ENCODE data around the gene MUCL3.
"Not testable (repeated sequence)": the region's sequence is repeated elsewhere in the genome, so short reads cannot be mapped to it uniquely, and the experiment has no call there.

The MUCL3 gene

GRCh38 chr6:30944051-30944450 lies 3.3 kb downstream of the MUCL3 start:
- no peak for DNase-seq (ENCODE audit: low read depth in 2 of 2)

DNA sequence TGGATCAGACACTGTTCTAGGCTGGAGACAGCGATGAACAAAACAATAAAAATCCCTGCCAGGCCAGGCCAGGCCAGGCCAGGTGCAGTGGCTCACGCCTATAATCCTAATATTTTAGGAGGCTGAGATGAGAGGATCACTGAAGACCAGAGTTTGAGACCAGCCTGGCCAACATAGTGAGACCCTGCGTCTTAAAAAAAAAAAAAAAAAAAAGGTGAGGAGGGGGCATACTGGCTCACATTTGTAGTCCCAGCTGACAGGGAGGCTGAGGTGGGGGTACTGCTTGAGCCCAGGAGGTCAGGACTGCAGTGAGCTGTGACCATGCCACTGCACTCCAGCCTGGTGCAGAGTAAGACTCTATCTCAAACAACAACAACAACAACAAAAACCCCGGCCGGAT lies 4.5 kb downstream of the MUCL3 start:
- DNase-seq (ENCODE audit: low read depth in 2 of 2): no peak

DNA sequence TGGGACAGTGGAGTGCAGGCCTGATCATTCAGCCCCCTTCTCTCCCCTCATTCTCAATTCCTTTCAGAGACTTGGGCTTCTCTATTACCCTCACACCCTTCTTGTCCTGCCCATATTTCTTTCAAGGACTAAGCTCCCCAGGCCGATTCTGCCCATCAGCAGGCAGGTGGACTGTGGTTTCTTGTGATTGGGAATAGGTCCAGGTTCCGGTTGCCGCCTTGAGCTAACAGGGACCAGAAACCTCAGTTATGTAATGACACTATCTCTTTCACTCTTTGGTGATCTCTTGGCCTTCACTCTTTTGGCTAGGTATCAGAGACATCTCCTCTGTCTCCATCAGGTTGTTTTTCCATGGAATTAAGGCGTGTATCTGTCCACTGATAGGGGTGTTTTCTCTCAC lies 6.5 kb downstream of the MUCL3 start:
- DNase-seq (ENCODE audit: low read depth in 2 of 2): no peak

DNA sequence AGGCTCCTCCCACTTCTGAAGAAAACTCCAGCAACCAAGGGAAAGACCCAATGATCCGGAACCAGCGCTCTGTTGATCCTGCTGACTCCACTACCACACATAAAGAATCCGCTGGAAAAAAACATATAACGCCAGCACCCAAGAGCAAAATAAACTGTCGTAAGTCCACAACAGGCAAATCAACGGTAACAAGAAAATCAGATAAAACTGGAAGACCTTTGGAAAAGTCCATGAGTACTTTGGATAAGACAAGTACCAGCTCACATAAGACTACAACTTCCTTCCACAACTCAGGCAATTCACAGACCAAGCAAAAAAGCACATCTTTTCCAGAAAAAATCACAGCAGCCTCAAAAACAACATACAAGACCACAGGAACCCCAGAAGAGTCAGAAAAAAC lies 8.0 kb downstream of the MUCL3 start:
- no peak for DNase-seq (ENCODE audit: low read depth in 2 of 2)

DNA sequence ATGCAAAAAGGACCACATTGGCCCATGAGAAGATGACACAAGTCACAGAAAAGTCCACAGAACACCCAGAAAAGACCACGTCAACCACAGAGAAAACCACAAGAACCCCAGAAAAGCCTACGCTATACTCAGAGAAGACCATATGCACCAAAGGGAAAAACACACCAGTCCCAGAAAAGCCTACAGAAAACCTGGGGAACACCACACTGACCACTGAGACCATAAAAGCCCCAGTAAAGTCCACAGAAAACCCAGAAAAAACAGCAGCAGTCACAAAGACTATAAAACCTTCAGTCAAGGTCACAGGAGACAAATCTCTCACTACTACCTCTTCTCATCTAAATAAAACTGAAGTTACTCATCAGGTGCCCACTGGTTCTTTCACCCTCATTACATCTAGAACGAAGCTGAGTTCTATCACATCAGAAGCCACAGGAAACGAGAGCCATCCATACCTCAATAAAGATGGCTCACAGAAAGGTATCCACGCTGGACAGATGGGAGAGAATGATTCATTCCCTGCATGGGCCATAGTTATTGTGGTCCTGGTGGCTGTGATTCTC lies 11.2 kb downstream of the MUCL3 start:
- no peak for DNase-seq (ENCODE audit: low read depth in 2 of 2)

- no peak for DNase-seq (ENCODE audit: low read depth in 2 of 2)
These were observed 14.0 kb downstream of the MUCL3 start for GRCh38 chr6:30954631-30955366.

- DNase-seq (ENCODE audit: low read depth in 2 of 2): peak; percentile 47 to 49
These were observed 14.7 kb downstream of the MUCL3 start for GRCh38 chr6:30955367-30956042.

- DNase-seq (ENCODE audit: low read depth in 2 of 2): no peak
These were observed 16.9 kb downstream of the MUCL3 start for GRCh38 chr6:30957716-30958115.

DNA sequence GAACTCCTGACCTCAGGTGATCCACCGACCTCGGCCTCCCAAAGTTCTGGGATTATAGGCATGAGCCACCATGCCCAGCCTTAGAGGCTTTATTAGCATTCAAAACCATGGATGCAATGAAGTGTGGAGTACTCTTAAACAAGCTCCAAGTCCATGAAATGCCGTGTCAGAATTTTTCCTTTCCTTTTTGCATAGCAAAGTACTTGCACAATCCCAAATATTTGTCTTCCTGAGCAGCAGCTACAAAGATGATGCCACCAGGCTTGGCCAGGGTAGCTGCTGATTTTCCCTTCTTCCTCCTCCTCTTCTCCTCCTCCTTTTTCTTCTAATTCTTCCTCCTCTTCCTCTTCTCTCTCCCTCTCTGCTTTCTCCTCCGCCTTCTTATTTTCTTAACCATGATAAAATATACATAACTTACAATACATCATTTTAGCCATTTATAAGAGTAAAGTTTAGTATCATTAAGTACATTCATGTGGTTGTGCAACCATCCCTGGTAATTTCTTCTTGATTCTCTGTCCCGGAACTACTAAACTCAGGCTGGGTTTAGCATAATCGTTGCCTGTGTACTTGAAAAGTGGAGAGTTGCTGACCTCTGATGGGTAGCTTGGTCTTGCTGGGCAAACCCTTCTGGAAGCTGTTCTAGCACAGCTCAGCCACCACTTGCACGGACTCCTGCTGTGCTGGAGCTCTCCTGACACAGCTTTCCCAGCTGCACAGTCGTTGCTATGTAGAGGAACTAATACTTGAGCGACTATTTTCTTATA lies 20.3 kb downstream of the MUCL3 start:
- no peak for DNase-seq (ENCODE audit: low read depth in 2 of 2)

GRCh38 chr6:30962716-30963115 lies 21.9 kb downstream of the MUCL3 start:
- no peak for DNase-seq (ENCODE audit: low read depth in 2 of 2)

DNA sequence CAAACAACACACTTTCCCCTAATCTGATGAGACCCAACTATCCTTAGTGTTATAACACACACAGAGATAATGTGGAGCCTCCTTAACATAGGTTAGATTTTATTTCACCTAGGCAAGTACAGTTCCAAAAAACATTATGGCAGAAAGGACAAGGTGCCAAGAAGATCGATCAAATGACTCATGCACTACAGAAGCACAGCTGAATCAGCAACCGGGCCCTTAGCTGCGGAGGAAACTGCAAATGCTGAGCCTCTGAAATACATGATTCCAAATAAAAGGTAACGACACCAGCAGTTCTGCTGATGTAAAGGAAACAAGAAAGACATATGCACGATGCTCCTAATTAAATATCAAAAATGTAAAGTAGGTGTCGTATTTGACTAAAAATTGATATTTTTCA lies 22.9 kb downstream of the MUCL3 start:
- no peak for DNase-seq (ENCODE audit: low read depth in 2 of 2)

DNA sequence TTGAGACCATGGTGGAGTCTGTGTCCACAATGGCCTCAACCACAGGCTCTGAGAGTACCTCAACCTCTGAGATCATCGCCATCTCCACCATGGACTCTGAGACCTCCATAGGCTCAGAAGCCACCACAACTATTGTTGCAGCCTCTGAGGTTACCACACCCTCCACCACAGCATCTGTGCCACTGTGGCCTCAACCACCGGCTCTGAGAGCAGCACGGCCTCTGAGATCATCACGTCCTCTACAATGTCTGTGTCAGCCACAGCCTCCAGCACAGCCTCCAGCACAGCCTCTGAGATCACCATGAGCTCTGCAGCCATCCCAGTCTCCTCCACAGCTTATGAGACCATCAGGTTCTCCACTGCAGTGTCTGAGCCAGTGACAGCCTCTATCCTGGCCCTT lies 23.3 kb downstream of the MUCL3 start:
- DNase-seq (ENCODE audit: low read depth in 2 of 2): no peak

- DNase-seq (ENCODE audit: low read depth in 2 of 2): no peak
These were observed 24.4 kb downstream of the MUCL3 start for GRCh38 chr6:30965140-30965601.

DNA sequence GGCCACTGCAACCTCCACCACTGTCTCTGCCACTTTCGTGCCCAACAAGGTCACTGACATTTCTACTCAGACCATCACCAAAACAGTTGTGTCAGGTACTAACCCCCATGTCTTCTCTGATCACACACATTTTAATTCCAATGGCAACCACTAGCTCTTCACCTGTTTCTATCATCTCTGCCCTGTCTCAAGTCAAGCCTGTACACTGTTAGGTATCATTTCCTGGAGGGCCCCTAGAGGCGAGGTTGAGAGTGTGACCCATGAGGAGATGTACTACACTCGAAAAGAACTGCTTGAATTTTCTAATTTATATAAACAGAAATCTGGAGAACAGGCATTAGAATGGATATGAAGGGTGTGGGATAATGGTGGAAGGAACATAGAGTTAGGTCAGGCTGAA lies 25.4 kb downstream of the MUCL3 start:
- DNase-seq (ENCODE audit: low read depth in 2 of 2): no peak

GRCh38 chr6:30969171-30969570 lies 28.4 kb downstream of the MUCL3 start:
- not testable (repeated sequence) for DNase-seq (ENCODE audit: low read depth in 2 of 2)

DNA sequence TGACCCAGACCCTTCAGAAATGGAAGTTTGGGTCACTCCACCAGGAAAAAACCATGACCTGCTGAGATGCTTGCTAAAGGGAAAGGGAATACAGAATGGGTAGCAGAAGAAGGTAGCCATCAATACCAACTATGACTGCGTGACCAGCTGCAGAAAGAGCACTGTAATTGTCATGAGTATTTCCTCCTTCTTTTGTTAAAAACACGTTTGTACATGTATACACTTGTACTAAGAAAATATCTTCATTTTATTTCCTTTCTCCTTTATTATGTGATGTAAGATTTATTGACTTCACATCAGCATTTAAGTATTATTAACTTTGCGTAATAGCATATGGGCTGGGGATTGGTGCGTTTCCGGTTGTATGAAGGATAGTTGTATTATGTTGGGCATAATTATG lies 30.2 kb downstream of the MUCL3 start:
- DNase-seq (ENCODE audit: low read depth in 2 of 2): no peak

DNA sequence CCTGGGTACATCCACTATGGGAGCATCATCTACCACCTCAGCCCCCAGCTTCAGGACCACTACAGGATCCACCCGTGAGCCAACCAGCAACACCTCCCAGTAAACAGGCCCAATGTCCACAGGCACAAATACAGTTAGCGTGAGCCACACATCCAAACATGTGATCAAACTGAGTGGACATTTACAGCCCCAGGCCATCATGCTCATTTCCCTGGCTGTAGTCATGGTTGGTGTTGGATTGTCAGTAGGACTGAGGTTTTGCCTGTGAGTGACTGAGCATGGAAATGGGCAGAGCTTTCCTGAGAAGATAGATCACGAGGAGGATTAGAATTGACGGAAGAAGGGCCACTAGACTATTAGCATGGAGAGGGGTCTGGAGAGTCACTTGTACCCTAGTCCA lies 32.0 kb downstream of the MUCL3 start:
- no peak for DNase-seq (ENCODE audit: low read depth in 2 of 2)

GRCh38 chr6:30974490-30975252 lies 33.9 kb downstream of the MUCL3 start:
- no peak for DNase-seq (ENCODE audit: low read depth in 2 of 2)

DNA sequence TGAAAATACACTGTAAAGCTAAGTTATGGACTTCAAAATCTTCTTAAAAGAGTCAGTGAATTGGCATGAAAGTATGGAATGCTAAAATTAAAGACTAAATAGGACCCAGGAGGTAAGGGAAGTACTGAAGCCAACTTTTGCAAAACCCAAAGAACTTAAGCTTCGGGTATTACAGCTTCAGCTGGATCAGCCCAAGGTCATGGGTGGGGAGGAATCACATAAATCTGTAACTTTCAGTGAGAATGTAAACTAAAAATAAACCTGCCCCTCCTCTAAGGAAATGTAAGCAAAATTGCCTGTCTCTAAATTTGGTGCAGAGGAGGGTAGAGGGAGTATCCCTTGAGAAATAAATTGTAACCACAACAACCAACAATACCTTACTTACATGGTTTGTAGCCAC lies 38.4 kb downstream of the MUCL3 start:
- no peak for DNase-seq (ENCODE audit: low read depth in 2 of 2)

DNA sequence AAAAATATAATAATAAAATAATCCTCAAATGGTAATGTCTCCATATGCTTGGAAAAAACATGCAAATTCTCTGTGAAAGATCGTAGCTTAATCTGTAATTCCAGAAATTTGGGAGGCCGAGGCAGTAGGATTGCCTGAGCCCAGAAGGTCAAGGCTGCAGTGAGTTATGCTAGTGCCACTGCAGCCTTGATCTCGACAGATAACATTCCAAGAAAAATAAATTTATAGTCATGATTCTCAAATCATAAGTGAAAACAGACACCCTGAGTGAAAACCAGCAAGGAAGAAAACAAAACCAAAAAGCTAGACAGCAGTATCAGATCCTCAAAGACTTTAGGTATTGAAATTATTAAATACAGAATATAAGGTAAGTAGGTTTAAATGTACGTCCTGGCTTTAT lies 38.9 kb downstream of the MUCL3 start:
- DNase-seq (ENCODE audit: low read depth in 2 of 2): no peak

DNA sequence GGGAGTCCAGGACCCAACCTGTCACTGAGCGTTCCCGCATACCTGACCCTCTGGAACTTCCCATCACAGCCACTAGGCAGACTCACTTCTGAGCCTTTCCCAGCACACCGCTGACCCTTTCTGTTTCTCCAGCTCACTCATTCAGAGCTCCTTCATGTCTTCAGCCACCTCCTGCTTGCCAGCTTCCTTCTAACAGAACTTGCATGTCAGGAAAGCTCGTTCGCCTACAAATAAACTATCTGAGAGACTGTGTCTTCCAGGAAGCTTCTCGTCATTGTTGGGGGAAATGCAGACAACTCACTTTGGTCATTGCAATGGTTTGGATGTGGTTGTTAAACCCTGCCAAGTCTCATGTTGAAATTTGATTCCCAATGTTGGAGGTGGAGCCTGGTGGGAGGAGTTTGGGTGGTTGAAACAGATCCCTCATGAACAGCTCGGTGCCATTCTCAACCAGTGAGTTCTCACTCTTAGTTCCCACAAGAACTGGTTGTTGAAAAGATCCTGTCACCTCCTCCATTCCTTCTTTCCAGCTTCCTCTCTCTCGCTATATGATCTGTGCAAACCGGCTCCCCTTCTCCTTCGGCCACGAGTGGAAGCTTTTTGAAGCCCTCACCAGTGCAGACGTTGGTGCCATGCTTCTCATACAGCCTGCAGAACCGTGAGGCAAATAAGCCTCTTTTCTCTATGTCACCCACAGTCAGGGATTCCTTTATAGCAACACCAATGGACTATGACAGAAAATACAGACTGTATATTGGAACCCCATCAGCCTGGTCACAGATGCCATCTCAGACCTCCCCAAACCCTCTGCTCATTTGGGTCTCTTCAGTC lies 41.4 kb downstream of the MUCL3 start:
- DNase-seq (ENCODE audit: low read depth in 2 of 2): no peak
